ENCODE data around the gene ODAD2.

Gene ODAD2

DNA sequence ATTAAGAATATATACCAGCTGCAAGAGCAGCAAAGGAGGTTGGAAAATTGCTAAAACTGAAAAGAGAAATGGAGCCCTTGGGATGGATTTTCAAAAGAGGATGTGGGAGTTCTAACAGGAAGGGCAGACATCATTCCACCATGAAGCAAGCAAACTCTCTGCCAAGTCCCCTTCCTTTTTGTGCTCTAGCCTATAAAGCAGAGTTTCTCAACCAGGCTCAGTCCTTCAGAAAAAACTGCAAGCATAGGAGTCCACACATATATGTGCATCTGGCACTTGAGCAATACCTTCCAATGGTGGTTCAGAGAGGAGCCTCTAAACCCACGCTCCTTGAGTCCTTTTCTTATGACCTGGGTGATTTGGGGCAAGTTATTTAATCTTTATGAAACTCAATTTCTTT lies 154.7 kb downstream of the ODAD2 start:
- DNase-seq (ENCODE audit: low read depth): no peak

DNA sequence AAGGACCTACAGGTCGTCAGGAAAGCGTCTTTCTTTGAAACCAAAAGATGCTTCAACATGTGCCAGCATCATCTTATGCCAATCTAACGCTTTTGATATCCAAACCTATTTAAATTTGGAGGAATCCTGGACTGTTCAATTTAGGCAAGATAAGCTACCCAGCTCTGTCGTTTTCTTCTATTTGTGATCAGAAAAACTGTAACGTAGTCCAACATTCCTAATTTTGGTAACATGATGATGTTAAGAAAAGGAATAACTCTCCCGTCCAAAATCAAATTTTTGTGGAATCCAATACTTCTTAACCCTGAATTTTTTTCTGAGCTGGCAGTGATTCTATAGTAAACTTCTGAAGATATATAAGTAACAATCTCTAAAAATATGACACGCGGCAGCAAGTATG lies 160.0 kb downstream of the ODAD2 start:
- DNase-seq (ENCODE audit: low read depth): no peak

DNA sequence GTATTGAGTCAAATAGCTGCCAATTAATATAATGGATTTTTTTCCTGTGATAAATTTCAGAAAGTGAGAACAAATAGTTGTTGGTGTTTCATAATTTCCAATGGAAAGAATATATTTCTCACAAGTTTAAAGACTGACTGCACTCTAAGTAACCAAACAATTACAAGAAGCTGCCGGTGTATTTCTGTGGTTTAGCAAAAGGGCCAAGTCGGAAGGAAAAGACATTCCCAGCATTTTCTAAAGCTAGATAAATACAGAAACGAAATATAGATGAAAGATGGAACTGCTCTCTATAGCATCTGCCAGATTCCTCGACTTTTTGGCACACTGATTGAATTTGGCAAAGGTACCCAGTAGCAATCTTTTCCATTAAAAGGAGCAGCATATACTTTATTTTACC lies 160.5 kb downstream of the ODAD2 start:
- DNase-seq (ENCODE audit: low read depth): no peak

DNA sequence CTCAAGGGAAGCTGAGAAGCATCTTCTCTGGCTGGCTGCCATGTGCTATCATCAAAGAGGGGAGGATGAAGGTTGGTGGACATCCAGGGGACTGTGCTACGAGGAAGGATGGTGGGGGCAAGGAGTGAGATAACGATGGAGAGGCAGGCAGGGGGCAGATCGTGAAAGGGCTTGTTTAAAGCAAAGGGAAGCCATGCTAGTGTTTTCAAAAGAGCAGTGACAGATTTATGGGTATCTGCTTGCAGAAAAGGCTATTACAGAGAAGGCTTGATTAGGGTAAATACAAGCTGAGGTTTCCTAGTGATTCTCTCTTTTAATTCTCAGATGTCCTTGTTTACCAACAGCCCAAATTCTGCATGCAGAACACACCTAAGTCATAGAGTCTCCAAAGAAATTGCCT lies 164.4 kb downstream of the ODAD2 start:
- no peak for DNase-seq (ENCODE audit: low read depth)

DNA sequence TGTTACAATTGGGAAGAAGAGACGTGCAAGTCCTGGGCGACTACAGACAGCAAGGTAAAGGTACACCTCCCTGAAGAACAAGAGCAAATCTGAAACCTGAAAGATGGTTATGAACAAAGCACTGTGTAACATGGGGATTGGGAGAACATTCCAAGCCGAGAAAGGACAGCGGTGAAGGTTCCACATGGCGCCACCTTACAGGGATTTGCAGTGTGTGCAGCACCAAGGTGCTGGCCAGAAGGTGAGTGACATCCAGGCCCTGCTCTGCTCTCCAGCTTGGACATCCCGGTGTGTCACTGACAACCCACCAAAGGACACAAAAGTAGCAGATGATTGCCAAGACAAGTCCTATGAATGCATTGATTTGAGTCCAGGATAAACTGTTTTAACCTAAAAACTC lies 165.1 kb downstream of the ODAD2 start:
- no peak for DNase-seq (ENCODE audit: low read depth)

DNA sequence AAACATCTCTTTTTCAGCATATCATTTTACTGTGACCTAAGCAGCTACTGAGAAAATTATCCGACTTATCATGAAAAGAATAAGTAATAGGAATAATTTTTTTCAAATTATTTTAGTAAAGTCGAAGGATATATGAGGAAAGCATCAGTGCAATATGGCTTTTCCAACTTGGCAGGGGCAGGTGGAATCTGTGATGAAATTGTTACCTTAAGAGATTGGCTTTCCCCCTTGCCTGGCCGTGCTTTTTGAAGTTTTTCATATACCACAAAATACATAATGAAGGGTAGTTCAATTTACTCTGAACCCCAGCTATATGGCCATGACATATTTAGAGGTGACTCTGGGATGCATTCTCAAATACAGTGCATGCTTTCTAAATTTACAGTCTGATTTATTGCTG lies 166.1 kb downstream of the ODAD2 start:
- no peak for DNase-seq (ENCODE audit: low read depth)

DNA sequence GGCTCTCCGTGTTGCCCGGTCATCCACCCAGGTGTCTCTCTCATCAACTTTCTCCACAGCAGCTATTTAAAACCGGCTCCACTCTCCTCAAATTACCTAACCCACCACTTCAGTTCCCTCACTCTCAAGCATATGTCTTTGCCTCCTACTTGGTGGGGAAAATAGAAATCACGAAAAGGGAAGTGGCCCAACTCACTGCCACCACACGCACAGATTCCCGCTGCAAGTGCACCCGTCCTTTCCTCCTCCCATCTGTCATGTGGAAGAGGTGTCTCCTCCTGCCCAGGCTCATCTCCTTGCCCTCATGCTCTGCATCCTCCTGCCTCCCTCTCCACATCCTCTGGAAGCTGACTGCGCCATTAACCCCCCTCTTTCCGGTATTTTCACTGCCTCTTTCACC lies 172.5 kb downstream of the ODAD2 start:
- no peak for DNase-seq (ENCODE audit: low read depth)

DNA sequence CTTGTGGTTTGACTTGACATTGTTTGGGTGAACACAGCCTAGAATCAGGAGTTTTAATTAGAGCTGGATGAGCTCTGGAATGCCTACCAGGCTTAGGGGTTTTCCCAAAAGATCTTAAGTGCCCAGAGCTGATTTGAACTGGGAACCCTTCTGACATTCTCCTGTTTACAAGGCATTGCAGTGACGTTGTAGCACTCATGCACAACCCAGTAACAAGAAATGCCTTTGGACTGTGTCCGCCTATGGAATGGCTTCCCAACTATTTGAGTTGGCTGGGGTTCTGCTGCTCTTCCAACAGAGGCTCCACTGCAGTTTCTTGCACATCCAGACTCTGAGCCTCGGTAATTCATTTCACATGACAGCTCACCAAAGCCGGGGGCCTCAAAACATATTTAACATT lies 176.6 kb downstream of the ODAD2 start:
- DNase-seq (ENCODE audit: low read depth): no peak

DNA sequence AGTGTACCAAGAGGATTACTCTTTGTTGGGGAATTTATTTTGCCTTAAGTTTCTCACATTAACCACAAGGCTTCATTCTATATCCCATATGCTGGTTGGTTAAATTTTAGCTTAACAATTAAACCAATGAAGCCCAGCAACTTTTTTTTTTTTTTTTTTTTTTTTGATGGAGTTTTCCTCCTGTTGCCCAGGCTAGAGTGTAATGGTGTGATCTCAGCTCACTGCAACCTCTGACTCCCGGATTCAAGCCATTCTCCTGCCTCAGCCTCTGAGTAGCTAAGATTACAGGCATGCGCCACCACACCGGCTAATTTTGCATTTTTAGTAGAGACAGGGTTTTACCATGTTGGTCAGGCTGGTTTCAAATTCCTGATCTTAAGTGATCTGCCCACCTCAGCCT lies 178.2 kb downstream of the ODAD2 start:
- no peak for DNase-seq (ENCODE audit: low read depth)

DNA sequence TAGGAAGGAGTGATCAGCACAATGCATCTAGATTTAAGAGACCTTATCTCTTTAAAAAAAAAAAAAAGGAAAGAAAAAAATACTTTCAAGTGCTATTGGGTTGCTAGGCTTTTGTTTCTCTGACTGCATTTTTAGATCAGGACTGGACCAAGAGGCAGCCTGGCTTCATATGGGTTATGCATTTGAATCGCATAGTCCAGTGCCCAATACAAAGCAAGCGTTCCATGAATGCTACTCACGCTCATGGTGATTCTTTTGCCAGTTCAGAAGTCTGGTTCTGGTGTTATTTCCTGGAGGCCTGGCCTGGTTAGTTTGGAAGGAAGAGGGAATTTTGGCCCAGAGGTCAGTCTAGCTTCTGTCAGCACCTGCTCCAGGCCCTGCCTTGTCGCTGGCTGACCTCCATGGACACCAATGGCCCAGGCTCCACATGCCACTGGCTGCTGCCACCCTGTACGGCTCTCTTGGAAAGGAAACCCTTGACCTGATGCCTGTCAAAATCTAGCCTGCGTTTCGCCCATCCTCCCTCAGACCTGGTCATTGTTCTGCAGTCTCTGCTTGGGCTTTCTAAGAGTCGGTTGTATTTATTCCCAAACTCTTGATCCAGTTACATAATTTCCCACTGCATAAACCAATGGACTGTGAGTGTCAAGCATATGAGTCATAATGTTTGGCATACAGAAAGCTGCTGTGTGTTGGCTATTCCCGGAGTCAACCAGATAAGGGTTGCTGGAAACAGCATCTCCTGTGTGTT lies 178.9 kb downstream of the ODAD2 start:
- no peak for DNase-seq (ENCODE audit: low read depth)

DNA sequence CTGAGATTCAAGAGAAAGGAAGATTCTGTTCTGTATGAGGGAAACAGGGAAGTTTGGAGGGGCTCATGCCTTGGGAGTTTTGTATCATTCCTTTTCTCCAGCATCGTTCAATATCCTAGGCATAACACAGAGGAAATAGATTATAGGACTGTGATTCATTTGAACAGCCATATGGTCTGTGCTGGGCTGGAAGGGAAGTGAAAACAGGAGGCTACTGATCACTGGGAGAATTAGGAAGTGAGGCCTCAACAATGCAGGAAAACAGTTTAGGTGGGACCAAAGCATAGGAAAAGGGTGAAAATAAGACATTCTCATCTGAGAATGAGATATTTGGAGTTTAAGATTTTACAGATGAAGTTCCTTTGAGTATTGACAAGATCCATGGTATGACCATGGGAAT lies 182.6 kb downstream of the ODAD2 start:
- DNase-seq (ENCODE audit: low read depth): no peak

DNA sequence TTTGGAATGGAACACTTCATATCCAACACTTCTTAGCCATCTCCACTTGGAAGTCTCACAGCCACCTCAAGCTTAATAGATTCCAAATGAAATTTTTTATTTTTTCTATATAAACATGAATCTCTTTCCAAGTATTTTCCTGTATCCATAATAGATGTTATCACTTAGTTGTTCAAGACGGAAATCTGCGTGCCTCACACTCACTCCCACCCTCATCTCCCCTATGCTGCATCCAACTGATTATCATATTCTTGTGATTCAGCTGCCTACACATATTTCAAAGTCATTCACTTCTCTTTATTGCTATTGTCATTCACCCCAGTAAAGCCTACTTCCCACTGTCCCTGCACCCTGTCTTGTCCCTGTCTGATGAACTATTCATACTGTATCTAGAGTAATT lies 183.0 kb downstream of the ODAD2 start:
- no peak for DNase-seq (ENCODE audit: low read depth)

DNA sequence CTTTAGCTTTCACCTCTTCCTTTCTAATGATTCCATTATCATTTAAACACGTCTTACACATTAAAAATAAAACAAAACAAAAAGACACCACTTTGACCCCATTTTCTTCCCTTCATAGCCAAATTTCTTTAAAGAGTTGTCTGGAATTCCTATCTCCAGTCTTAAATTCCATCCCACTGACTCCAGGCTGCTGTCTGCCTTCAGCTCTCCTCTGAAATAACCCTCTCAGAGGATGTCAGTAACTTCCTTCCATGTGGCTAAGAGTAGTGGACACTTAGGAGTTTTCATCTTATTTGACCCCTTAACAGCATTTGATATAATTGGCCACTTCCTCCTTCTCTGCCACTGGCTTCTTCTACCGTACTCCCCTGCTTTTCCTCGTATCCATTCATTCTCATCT lies 183.6 kb downstream of the ODAD2 start:
- no peak for DNase-seq (ENCODE audit: low read depth)

DNA sequence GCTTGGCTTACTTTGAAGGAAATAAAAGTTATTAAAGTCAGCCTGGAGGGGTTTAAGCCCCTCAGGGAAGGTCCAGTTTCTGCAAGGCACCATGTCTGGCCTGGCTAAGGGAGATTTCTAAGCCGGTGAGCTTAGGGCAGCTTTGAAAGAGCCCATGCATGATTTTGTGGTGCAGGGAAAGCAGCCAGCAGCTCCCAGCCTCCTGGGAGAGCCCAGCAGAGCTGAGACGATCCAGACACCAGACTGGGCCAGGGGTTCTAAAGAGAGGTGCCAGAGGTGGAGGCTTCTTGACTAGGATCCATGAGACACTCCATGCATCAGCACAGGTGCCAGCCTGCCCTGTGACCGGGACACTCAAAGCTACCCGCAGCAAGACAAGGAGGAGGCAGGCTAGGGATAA lies 193.7 kb downstream of the ODAD2 start:
- no peak for DNase-seq (ENCODE audit: low read depth)

DNA sequence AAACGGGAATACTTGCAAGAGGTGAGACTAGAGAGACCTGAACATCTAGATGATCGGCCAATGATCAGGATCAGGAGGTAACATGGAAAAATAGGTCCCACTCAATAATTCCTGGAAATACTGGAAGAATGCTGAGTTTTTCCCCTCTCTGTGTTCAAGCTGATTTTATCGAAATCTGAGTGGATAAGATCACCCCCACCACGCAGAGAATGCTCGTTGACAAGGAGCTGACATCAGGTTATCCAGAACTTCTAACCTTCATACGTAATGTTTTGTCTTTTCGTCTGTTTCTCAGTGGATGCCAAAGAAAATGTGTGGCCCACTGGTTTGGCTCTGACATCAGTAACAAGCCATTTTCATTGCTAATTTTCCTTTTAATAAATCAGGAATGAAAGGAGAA lies 194.7 kb downstream of the ODAD2 start:
- DNase-seq (ENCODE audit: low read depth): no peak

DNA sequence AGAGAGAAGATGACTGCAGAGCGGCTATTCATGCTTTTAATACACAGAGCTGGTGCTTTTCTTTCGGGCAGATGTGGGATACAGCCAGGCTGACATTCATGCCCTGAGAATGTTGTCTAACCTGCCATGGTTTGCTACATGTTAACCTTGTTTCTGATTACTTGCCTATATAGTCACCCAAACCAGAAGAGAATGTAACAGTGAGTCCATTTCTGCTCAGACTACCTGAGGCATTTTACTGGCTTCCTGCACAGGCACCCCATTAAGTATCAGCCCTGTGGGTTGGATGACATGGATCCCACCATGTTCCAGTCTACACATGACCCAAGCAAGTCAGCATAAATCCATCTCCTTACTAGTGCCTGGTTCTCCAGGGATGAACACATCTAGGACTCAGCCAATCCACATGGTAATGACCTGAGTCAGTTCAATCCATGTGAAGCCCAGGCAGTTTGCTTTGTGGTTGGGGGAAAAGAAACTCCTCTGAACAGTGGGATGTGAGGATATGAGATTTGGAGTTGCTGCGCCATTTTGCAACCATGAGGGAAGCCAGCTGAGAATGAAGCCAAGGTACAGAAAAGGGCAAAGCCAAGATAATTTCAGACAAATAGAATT lies 197.6 kb downstream of the ODAD2 start:
- DNase-seq (ENCODE audit: low read depth): no peak

DNA sequence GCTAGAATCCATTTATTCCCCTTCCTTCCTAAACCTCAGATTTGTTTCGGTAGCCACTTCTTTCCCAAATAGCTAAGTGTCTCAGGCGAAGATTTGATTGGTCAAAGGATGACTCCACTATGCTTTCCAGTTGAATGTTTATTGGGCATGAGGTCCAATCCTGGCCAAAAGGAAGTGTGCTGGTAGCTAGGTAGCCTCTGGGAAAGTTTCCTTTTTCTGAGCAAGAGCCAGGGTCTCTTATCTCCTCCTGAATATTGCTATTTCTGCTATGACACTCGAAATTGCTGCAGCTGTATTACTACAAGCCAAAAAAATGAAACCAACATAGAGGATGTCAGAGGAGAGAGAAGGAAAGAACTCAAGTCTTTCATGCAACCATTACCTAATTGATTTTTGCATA lies 199.8 kb downstream of the ODAD2 start:
- no peak for DNase-seq (ENCODE audit: low read depth)

DNA sequence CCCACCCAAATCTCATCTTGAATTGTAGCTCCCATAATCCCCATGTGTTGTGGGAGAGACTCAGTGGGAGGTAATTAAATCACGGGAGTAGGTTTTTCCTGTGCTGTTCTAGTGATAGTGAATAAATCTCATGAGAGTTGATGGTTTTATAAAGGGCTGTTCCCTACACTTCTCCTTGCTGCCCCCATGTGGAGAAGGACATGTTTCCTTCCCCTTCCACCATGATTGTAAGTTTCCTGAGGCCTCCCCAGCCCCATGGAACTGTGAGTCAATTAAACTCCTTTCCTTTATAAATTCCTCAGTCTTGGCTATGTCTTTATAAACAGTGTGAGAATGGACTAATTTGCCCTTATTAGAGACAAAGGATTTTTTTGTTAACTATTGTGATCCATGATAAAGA lies 204.7 kb downstream of the ODAD2 start:
- DNase-seq (ENCODE audit: low read depth): no peak

DNA sequence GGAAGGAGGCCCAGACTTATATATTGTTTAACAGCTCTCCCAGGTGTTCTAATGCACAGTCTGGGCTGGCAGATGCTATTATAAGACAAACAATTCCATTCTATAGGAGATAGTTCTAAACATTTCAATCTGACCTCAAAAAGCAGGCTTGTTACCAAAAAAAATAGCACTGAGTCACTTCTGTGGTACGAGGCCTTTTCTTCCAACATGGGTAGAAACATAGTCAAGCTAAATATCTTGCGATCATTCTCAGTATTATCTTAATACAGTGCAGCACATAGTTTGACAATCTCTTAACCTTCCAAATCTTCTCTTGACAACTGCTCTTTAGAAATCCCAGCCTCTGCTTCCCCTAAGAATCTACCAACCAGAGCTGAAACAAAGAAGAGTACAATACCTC lies 206.7 kb downstream of the ODAD2 start:
- DNase-seq (ENCODE audit: low read depth): no peak

DNA sequence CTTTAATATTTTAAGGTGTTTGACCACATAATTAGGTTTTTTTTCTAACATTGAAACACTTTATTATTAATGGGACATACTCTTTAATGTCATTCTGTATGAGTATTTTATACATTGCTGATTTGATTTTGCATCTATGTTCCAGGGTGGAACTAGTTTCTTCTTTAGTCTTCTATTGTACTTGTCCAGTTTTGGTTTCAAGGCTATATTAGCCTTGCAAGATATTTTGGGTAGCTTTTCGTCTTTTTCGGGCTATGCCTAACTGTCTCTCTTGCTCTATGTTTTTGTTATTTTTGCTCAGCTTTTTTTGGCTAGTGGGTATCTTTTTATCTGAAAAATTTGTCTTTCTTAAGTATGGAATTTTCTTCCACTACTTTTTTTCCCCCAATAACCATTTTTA lies 214.6 kb downstream of the ODAD2 start:
- DNase-seq (ENCODE audit: low read depth): no peak

DNA sequence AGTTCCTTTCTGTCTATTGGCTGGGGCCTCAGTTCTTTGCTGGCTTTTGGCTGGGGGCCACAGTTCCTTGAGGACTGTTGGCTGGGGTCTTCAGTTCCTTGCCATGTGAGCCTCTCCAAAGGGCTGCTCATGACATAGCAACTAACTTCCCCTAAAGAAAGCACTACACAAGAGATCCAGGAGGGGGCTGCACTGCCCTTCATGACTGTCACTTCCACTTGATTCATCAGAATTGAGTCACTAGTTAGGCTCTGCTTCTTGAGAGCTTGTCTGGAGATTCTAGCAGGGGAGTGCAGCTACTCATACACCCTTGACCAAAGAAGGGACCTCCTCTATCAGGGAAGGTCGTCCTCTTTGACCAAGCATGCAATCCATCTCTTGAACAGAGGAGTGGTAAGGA lies 215.2 kb downstream of the ODAD2 start:
- no peak for DNase-seq (ENCODE audit: low read depth)

DNA sequence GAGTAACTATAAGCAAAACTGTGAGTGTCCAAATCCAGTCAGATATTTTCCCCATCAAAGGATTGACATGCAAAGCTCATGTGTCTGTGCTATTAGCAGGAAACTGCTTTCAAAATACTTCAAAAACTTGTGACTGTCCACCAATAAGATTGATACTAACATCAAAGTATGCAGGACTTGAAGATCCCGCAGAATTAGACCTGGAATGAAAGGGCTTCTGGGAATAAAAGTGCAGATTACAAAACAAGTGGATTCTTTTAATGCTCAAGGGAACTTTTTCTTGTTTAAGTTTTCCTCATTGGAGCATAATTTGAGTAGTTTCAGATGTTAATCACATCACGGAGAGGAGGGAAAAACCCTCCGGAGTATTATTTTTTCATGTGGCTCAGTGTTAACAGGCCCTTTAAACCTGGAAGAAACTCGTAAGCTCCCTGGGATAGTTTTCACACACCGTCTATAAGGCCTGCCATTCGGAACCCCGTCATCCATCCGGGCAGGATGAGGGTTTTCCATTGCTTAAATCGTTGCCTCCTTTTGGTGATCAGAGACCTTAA lies 219.3 kb downstream of the ODAD2 start:
- DNase-seq (ENCODE audit: low read depth): no peak

DNA sequence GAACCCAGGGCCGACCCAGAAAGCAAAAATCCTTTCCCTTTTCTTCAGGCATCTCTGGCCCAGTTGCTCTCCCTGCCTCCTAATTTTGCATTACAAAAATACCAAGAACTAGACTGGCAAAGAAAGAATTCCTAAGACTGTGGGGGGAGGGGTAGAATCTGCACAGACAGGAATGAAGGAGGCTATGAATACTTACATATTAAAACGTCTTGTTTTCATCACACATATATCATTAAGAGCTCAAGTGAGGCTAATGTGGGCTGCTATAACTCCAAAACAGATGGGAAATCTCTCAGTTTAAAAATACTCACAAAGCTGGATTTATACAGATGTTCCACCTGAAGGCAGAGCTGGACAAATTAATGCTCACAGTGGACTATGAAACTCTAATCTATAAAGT lies 224.0 kb downstream of the ODAD2 start:
- no peak for DNase-seq (ENCODE audit: low read depth)

DNA sequence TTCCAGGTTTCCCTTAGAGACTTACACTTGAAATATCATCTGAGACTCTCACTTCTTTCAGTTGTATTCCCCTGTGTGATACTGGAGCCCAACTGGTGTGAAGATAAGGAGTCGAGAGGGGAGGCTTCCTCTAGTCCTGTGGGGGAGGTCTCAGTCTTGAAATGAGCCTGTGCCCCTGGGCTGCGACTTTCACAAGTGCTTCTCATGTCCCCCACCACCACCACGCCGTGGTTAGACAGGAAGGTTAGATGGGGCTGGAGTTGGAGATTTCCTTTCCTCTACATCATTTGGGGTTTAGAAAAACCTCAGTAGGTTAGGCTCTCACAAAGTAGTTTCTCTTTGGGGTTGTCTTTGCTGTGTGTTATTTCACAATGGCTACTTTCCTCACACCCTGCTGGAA lies 227.6 kb downstream of the ODAD2 start:
- DNase-seq (ENCODE audit: low read depth): no peak
